Islet precursor cell (in vitro differentiated cells): Measurements from ENCODE around the gene CLSTN2.
A peak's percentile ranks its signal among the peaks of the same experiment; 100 is the strongest.

ENCODE experiments used
- DNase-seq: peaks from one replicate; pipeline ENCODE4 v3.0.0-alpha.2; 2018

The CLSTN2 gene

GRCh38 chr3:140434261-140434905, 499.4 kb downstream of the CLSTN2 start:
- DNase-seq = peak; percentile 77

GRCh38 chr3:140436421-140436820, 501.4 kb downstream of the CLSTN2 start:
- DNase-seq = no peak

- no peak for DNase-seq
Observed at GRCh38 chr3:140438736-140439470, 503.9 kb downstream of the CLSTN2 start.

GRCh38 chr3:140439527-140439926, 504.5 kb downstream of the CLSTN2 start:
- no peak for DNase-seq

GRCh38 chr3:140440446-140440845, 505.5 kb downstream of the CLSTN2 start:
- no peak for DNase-seq

- DNase-seq = no peak
Observed at GRCh38 chr3:140441006-140441405, 506.0 kb downstream of the CLSTN2 start.

GRCh38 chr3:140442621-140443020, 507.6 kb downstream of the CLSTN2 start:
- peak; percentile 8 for DNase-seq

GRCh38 chr3:140443073-140443472, 508.1 kb downstream of the CLSTN2 start:
- peak; percentile 9 for DNase-seq

GRCh38 chr3:140443806-140444205, 508.8 kb downstream of the CLSTN2 start:
- DNase-seq = no peak

GRCh38 chr3:140446734-140447133, 511.7 kb downstream of the CLSTN2 start:
- DNase-seq = no peak

- no peak for DNase-seq
Observed at GRCh38 chr3:140447136-140447535, 512.2 kb downstream of the CLSTN2 start.

- no peak for DNase-seq
Observed at GRCh38 chr3:140448001-140448400, 513.0 kb downstream of the CLSTN2 start.

GRCh38 chr3:140449413-140450256, 514.6 kb downstream of the CLSTN2 start:
- DNase-seq = no peak

GRCh38 chr3:140453750-140454149, 518.8 kb downstream of the CLSTN2 start:
- DNase-seq = no peak

GRCh38 chr3:140455521-140456214, 520.7 kb downstream of the CLSTN2 start:
- peak; percentile 30 for DNase-seq

GRCh38 chr3:140456974-140457373, 522.0 kb downstream of the CLSTN2 start:
- DNase-seq = peak; percentile 25

- DNase-seq = peak; percentile 29
Observed at GRCh38 chr3:140459462-140459861, 524.5 kb downstream of the CLSTN2 start.

GRCh38 chr3:140461250-140461649, 526.3 kb downstream of the CLSTN2 start:
- peak; percentile 19 for DNase-seq

- DNase-seq = peak; percentile 29
Observed at GRCh38 chr3:140463355-140463754, 528.4 kb downstream of the CLSTN2 start.

GRCh38 chr3:140465988-140466387, 531.0 kb downstream of the CLSTN2 start:
- DNase-seq = peak; percentile 4

- DNase-seq = peak; percentile 47
Observed at GRCh38 chr3:140466535-140466934, 531.5 kb downstream of the CLSTN2 start.

GRCh38 chr3:140467104-140467577, 532.2 kb downstream of the CLSTN2 start:
- DNase-seq = peak; percentile 80
